Chondrocyte (in vitro differentiated cells): ENCODE results near the gene SORL1. TPM values are rescaled to one million over a fixed set of nuclear protein-coding genes. Genes with fewer than 3 reads are reported as not detected.

Experiments
- DNase-seq: peaks from one replicate; pipeline ENCODE4 v3.0.0; 2021; ENCODE audit warnings: mixed read lengths, low spot score
- H3K27ac Mint-ChIP-seq: one replicate; pipeline ENCODE4 v1.8.0; 2021; ENCODE audit warnings: mild to moderate bottlenecking, moderate library complexity, mixed read lengths; ENCODE audit not compliant: unreplicated experiment
- H3K27me3 Mint-ChIP-seq: 2 replicates; pipeline ENCODE4 v1.8.0; 2021; ENCODE audit warnings: low read depth, mixed read lengths
- H3K36me3 Mint-ChIP-seq: 2 replicates; pipeline ENCODE4 v1.8.0; 2021; ENCODE audit warnings: low read depth, mixed read lengths
- H3K4me1 Mint-ChIP-seq: 2 replicates; pipeline ENCODE4 v1.8.0; 2021; ENCODE audit warnings: low read depth, mild to moderate bottlenecking, mixed read lengths
- H3K4me3 Mint-ChIP-seq: one replicate; pipeline ENCODE4 v1.8.0; 2021; ENCODE audit warnings: mild to moderate bottlenecking, moderate library complexity, mixed read lengths; ENCODE audit not compliant: unreplicated experiment
- H3K9me3 Mint-ChIP-seq: 2 replicates; pipeline ENCODE4 v1.8.0; 2021; ENCODE audit warnings: low read depth, mixed read lengths
- total RNA-seq: library from RNA; stranded (reverse); gene quantifications from 3 replicates; pipeline ENCODE4 v1.2.1, GENCODE V29; 2021
- TF ChIP-seq, protein P1 (sequence below): fragments of 200-600 bp; sonication (generic); IDR thresholded peaks from 2 replicates; pipeline ENCODE4 v1.5.0; 2021; ENCODE audit warnings: antibody characterized with exemption, mild to moderate bottlenecking, moderate library complexity

The SORL1 gene
- total RNA-seq, 1 donor from 2014 or later: 0.87 TPM

GRCh38 chr11:121540627-121541026 is 88.5 kb downstream of the SORL1 start:
- Mint-ChIP-seq H3K27ac (no peak overlapping the region), H3K4me1 (no peaks in the 10 kb centered on the region), H3K27me3 (peaks cover 19% of the 10 kb centered on the region), H3K4me3 (no peak overlapping the region), H3K9me3 (no peaks in the 10 kb centered on the region), H3K36me3 (no peaks in the 10 kb centered on the region)
- TF ChIP-seq, protein P1, sequence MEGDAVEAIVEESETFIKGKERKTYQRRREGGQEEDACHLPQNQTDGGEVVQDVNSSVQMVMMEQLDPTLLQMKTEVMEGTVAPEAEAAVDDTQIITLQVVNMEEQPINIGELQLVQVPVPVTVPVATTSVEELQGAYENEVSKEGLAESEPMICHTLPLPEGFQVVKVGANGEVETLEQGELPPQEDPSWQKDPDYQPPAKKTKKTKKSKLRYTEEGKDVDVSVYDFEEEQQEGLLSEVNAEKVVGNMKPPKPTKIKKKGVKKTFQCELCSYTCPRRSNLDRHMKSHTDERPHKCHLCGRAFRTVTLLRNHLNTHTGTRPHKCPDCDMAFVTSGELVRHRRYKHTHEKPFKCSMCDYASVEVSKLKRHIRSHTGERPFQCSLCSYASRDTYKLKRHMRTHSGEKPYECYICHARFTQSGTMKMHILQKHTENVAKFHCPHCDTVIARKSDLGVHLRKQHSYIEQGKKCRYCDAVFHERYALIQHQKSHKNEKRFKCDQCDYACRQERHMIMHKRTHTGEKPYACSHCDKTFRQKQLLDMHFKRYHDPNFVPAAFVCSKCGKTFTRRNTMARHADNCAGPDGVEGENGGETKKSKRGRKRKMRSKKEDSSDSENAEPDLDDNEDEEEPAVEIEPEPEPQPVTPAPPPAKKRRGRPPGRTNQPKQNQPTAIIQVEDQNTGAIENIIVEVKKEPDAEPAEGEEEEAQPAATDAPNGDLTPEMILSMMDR: no peak
- no peak for DNase-seq

GRCh38 chr11:121543836-121544380 is 91.8 kb downstream of the SORL1 start:
- H3K9me3 Mint-ChIP-seq: no peaks in the 10 kb centered on the region
- no peaks in the 10 kb centered on the region for H3K4me1 Mint-ChIP-seq
- DNase-seq: no peak
- TF ChIP-seq, protein P1: no peak
- no peak overlapping the region for H3K27ac Mint-ChIP-seq
- H3K27me3 Mint-ChIP-seq: peaks cover 8% of the 10 kb centered on the region
- H3K4me3 Mint-ChIP-seq: no peak overlapping the region
- no peaks in the 10 kb centered on the region for H3K36me3 Mint-ChIP-seq

GRCh38 chr11:121544956-121545355 is 92.8 kb downstream of the SORL1 start:
- Mint-ChIP-seq H3K36me3 (no peaks in the 10 kb centered on the region), H3K27me3 (peaks cover 6% of the 10 kb centered on the region), H3K9me3 (no peaks in the 10 kb centered on the region), H3K27ac (no peak overlapping the region), H3K4me1 (no peaks in the 10 kb centered on the region), H3K4me3 (no peak overlapping the region)
- TF ChIP-seq, protein P1: no peak
- no peak for DNase-seq

DNA sequence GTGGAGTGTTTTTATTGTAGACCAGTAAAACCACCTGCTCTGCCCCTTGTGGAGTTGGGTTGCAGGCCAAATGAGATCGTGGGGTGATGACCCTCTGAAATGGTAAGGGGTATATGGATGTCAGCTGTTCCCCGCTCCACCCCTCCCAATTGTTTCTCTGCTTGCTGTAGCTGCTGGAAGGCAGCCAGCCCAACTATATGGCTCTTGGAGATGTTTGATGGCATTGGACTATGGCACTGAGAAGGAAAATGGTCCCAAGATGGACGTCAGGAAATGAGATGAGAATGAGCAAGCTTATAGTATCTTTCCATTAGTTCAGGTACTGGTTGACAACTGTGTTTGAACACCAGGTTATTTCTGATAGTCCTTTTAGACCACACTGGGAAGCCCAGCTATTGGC is 95.5 kb downstream of the SORL1 start:
- H3K4me1 Mint-ChIP-seq: no peaks in the 10 kb centered on the region
- peaks cover 1% of the 10 kb centered on the region for H3K36me3 Mint-ChIP-seq
- no peaks in the 10 kb centered on the region for H3K9me3 Mint-ChIP-seq
- H3K27me3 Mint-ChIP-seq: peaks cover 17% of the 10 kb centered on the region
- DNase-seq: no peak
- H3K4me3 Mint-ChIP-seq: no peak overlapping the region
- TF ChIP-seq, protein P1: no peak
- H3K27ac Mint-ChIP-seq: no peak overlapping the region

GRCh38 chr11:121550247-121551030 is 98.3 kb downstream of the SORL1 start:
- H3K36me3 Mint-ChIP-seq: peaks cover 1% of the 10 kb centered on the region
- no peak overlapping the region for H3K4me3 Mint-ChIP-seq
- TF ChIP-seq, protein P1: no peak
- no peak overlapping the region for H3K27ac Mint-ChIP-seq
- peaks cover 24% of the 10 kb centered on the region for H3K27me3 Mint-ChIP-seq
- peaks cover 8% of the 10 kb centered on the region for H3K4me1 Mint-ChIP-seq
- H3K9me3 Mint-ChIP-seq: no peaks in the 10 kb centered on the region
- no peak for DNase-seq
